Epithelial cell of umbilical artery (primary cell): ENCODE data around the gene CHST6. TPM values are rescaled to one million over a fixed set of nuclear protein-coding genes. Genes with fewer than 3 reads are reported as not detected.

Experiments used
- total RNA-seq: library from RNA; depleted of rRNA; stranded (reverse); fragments of >200 nt; gene quantifications from 2 replicates; pipeline ENCODE4 v1.2.3, GENCODE V29; 2014

Gene CHST6
- total RNA-seq, result 0.46 and 1.9 TPM in 2 replicates

DNA sequence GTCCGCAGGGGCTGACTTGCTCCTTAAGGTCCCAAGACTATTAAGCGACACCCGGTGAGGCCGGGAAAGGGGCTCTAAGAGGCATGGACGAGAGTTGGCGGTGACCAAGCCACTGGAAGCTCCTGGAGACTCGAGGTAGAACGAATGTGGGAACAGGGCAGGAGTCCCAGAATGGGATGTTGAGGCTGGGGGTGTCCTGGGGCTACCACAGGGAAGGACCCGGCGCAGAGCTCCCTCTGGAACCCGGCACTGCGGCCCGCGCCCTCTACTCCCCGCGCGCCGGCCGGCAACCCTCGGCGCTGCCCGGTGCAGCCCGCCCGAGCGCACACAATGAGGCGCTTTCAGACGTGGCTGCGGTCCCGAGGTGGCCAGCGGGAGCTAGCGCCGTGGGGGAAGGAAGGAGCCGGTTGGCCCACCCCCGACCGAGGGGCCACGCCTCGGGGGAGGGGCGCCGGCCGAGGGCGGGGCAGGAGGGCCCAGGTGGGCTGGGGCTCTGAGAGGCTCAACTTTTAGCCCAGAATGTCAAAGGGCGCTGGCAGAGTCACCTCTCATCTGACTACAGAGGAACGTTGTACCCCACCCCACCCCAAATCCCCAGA is at the start of gene CHST6:
Gene CHST6 (minus strand): TSS at position 366 of the 599 bp plus-strand sequence. CDS start 15,613 bp downstream, outside the sequence.

DNA sequence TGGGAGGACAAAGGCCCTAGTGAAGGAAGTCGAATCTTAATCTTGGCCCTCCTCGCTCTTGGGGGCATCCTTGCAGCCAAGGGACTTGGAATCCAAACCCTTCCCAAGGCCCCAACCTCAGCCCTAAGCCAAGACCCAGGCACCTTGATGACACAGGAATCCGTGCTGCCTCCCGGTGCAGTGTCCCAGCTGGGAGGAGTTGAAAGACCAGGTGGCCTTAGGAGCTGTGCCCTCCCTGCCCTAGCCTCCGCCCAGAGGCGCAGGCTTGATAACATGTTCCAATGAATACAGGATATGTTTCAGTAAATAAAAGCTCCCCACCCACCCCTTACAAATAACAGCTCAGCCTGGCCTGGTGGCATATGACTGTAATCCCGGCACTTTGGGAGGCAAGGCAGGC is 40.7 kb upstream of the CHST6 start, which contains the start of gene CHST5:
Gene CHST5 (minus strand): TSS at position 208 of the 400 bp plus-strand sequence. CDS start 5,724 bp downstream, outside the sequence.

DNA sequence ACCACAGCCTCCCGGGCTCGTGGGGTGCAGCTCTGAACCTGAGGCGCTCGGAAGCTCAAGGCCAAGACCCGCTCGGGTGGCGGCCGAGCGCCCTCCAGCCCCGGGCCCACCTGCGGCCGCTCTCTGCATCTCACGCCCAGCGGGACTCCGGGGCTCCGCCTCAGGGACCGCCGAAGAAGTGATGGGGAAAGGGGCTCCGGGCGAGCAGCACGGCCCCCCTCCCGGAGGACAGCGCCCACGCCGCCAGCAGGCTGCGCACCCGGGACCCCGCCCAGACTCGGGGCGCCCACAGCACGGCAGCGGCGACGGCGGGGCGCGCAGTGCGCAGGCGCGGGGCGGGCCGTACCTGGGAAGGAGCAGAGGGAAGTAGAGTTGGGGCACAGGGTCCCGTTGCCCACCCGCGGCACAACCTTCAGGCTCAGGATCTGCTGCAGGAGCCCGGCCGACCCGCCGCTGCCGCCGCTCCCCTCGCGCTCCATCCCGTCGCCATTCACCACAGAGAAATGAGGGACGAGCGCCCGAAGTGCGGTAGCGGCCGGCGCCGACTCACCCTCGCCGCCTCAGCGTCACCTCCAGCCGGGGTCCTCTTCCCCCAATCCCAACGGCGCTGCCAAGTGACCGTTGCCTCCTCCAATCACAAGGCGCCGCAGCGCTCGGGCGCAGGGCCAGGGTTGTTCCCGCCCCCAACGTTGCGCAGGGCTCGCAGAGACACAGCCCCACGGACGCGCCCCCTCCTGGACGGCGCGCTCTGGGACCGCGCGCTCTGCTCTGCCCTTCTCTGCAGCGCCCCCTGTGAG is 30.9 kb downstream of the CHST6 start, which contains the start of gene TMEM170A:
Gene TMEM170A (minus strand): TSS at position 568 of the 797 bp plus-strand sequence. CDS start 89 bp downstream, at position 479.

DNA sequence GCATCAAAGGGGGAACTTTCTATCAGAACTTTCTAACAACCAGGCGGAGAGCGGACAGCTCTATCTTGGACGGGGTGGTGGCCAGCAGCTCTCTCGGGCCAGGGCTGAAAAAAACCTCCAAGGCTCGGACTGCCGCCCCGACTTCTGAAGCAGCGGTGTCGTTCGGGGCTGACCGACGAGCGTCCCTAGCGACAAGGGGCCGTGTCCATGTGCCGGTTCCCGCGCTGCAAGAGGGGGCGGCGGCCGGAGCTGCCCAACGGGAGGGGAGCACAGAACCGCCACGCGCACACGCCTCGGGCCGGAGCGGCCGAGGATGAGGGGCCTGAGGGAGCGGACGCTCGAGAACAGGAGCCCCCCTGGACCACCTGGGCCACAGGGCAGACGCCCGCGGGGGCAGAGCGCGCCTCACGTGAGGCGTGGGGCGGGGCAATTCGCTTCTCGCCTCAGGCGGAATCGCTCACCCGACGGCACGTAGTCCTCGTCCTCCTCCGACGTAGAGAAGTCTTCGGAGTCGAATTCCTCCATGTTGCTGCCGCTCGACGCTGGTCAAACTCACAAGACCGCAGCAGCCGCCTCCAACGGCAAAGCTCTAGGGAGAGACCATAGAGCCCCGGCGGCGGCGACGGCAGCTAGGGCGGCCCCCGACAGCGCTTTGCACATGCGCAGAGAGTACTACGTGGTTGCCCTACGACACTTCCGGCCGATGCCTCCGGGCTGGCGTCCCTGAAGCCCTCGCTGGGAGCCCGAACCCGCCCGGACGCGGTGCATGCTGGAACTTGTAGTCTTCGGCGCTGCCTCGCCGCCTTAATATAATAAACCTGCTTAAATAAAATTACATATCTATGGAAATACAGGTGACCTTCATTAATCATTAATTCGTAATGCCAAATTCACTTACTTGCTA is 62.2 kb downstream of the CHST6 start, which contains the start of gene CFDP1:
Gene CFDP1 (minus strand): TSS at position 676 of the 904 bp plus-strand sequence. CDS start 151 bp downstream, at position 525.

Other genes starting within 250 kb of the CHST6 start
- 91.0 and 95.5 TPM in 2 replicates for gene BCAR1, start 243.8 kb downstream of the CHST6 start, total RNA-seq
- 81.5 and 83.0 TPM in 2 replicates for gene CFDP1, start 61.9 kb downstream of the CHST6 start, total RNA-seq
- 19.8 and 44.7 TPM in 2 replicates for gene TMEM170A, start 30.8 kb downstream of the CHST6 start, total RNA-seq
- not detected in 2 replicates for gene CHST5, start 40.7 kb upstream of the CHST6 start, total RNA-seq
- 9.9 and 19.2 TPM in 2 replicates for gene TMEM231, start 60.8 kb upstream of the CHST6 start, total RNA-seq
- gene GABARAPL2, start 70.9 kb upstream of the CHST6 start, total RNA-seq, result 51.1 and 51.6 TPM in 2 replicates
- gene ADAT1, start 127.8 kb upstream of the CHST6 start, total RNA-seq, result 62.0 and 68.8 TPM in 2 replicates
- 188 and 193 TPM in 2 replicates for gene KARS1, start 152.2 kb upstream of the CHST6 start, total RNA-seq
- 48.7 and 70.1 TPM in 2 replicates for gene TERF2IP, start 152.3 kb upstream of the CHST6 start, total RNA-seq
- gene CPHXL2, start 181.6 kb upstream of the CHST6 start, total RNA-seq, result not detected in 2 replicates
- gene DUXB, start 206.0 kb upstream of the CHST6 start, total RNA-seq, result not detected in 2 replicates
- not detected in 2 replicates for gene CPHXL, start 231.0 kb upstream of the CHST6 start, total RNA-seq